ENCODE results near the gene PCYT1A.

Gene PCYT1A

GRCh38 chr3:196227629-196228493 is 59.7 kb downstream of the PCYT1A start:
- in situ Hi-C loops (cut with HindIII; ENCODE audit: low sequenced_read_pairs): loop anchor here (10.0 kb wide), 1 partner anchor 53 kb away; no protein-coding TSS in a partner anchor
- H3K4me3 ChIP-seq (ENCODE audit: low read depth, low read length): no peak overlapping the region
- DNase-seq (ENCODE audit: low read depth): no peak
- TF ChIP-seq, protein P1, sequence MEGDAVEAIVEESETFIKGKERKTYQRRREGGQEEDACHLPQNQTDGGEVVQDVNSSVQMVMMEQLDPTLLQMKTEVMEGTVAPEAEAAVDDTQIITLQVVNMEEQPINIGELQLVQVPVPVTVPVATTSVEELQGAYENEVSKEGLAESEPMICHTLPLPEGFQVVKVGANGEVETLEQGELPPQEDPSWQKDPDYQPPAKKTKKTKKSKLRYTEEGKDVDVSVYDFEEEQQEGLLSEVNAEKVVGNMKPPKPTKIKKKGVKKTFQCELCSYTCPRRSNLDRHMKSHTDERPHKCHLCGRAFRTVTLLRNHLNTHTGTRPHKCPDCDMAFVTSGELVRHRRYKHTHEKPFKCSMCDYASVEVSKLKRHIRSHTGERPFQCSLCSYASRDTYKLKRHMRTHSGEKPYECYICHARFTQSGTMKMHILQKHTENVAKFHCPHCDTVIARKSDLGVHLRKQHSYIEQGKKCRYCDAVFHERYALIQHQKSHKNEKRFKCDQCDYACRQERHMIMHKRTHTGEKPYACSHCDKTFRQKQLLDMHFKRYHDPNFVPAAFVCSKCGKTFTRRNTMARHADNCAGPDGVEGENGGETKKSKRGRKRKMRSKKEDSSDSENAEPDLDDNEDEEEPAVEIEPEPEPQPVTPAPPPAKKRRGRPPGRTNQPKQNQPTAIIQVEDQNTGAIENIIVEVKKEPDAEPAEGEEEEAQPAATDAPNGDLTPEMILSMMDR (IDR thresholded peaks at IDR 0.05; ENCODE audit: low read depth, low read length, missing control alignments): no peak

- in situ Hi-C loops (cut with HindIII; ENCODE audit: low sequenced_read_pairs): loop anchor here (10.0 kb wide), 1 partner anchor 52 kb away; no protein-coding TSS in a partner anchor
- no peak for DNase-seq (ENCODE audit: low read depth)
- no peak overlapping the region for H3K4me3 ChIP-seq (ENCODE audit: low read depth, low read length)
- TF ChIP-seq, protein P1 (IDR thresholded peaks at IDR 0.05; ENCODE audit: low read depth, low read length, missing control alignments): no peak
Observed at GRCh38 chr3:196227121-196227561, 60.4 kb downstream of the PCYT1A start.

- in situ Hi-C loops (cut with HindIII; ENCODE audit: low sequenced_read_pairs): loop anchor here (10.0 kb wide), 1 partner anchor 51 kb away; no protein-coding TSS in a partner anchor
Observed at GRCh38 chr3:196225763-196226364, 61.7 kb downstream of the PCYT1A start.

GRCh38 chr3:196225086-196225485 is 62.4 kb downstream of the PCYT1A start:
- in situ Hi-C loops (cut with HindIII; ENCODE audit: low sequenced_read_pairs): loop anchor here (10.0 kb wide), 1 partner anchor 50 kb away; no protein-coding TSS in a partner anchor

More at GRCh38 chr3:196225763-196226364, 61.7 kb downstream of the PCYT1A start:
- H3K4me3 ChIP-seq (ENCODE audit: low read depth, low read length): no peak overlapping the region
- DNase-seq (ENCODE audit: low read depth): no peak
- TF ChIP-seq, protein P1 (IDR thresholded peaks at IDR 0.05; ENCODE audit: low read depth, low read length, missing control alignments): no peak

DNA sequence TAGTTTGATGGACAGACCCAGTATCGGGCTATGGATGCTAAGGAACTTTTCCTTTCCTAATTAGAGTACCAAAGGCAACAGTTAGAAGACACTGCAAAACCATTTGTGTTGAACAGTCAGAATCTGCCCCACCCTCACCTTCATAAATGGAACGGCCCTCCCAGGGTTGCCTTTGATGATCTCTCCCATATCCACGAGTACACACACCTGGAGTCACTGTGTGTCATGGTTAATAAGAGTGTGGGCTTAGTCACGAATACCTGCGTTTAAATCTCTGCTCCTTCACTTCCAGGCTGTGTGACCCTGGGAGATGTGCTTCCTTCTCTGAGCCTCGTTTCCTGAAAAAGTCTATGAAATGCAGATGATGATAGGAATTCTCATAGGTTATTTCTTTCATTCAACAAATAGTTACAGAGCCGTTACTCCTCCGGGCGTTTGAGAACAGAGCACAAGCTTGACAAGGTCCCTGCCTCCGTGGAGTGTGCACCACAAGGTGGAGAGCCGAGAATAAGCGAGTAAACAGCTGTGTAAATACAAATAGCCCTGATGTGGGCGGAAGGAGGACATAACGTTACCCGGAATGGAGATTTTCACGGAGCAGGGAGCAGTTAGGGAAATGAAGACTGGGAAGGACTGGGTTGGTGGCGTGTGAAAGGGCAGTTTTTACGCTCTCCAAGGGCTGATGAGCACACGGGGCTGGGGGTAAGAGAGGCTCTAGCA is 64.5 kb downstream of the PCYT1A start:
- no peak for DNase-seq (ENCODE audit: low read depth)
- TF ChIP-seq, protein P1 (IDR thresholded peaks at IDR 0.05; ENCODE audit: low read depth, low read length, missing control alignments): no peak
- in situ Hi-C loops (cut with HindIII; ENCODE audit: low sequenced_read_pairs): loop anchor here (10.0 kb wide), 1 partner anchor 48 kb away; no protein-coding TSS in a partner anchor
- H3K4me3 ChIP-seq (ENCODE audit: low read depth, low read length): no peak overlapping the region

More at GRCh38 chr3:196225086-196225485, 62.4 kb downstream of the PCYT1A start:
- TF ChIP-seq, protein P1 (IDR thresholded peaks at IDR 0.05; ENCODE audit: low read depth, low read length, missing control alignments): no peak
- H3K4me3 ChIP-seq (ENCODE audit: low read depth, low read length): no peak overlapping the region
- DNase-seq (ENCODE audit: low read depth): no peak

GRCh38 chr3:196220991-196221390 is 66.5 kb downstream of the PCYT1A start:
- no peak overlapping the region for H3K4me3 ChIP-seq (ENCODE audit: low read depth, low read length)
- DNase-seq (ENCODE audit: low read depth): no peak
- TF ChIP-seq, protein P1 (IDR thresholded peaks at IDR 0.05; ENCODE audit: low read depth, low read length, missing control alignments): no peak
- in situ Hi-C loops (cut with HindIII; ENCODE audit: low sequenced_read_pairs): loop anchor here (10.0 kb wide), 1 partner anchor 46 kb away; no protein-coding TSS in a partner anchor
